K562 (cell line): Measurements from ENCODE around the gene ZNF335. TPM values are rescaled to one million over a fixed set of nuclear protein-coding genes. Genes with fewer than 3 reads are reported as not detected.

Source experiments
- ATAC-seq: fragments of 200-7000 bp; cut with Tn5 transposase; 3 replicates; pipeline ENCODE4 v1.9.1; 2020; ENCODE audit warnings: moderate library complexity
- BruUV-seq: library from RNA; stranded (reverse); fragments of 400-500 nt; replicated peaks from 2 replicates; lab custom pipeline; 2021; lab: Mats Ljungman, UMichigan
- CTCF ChIA-PET: fragments of 300-600 bp; formaldehyde crosslinking; extraction: SDS; loops from one replicate; lab custom pipeline; 2021; ENCODE audit warnings: low intra/inter-chr PET ratio; lab: Yijun Ruan, JAX
- POLR2A ChIA-PET: fragments of 300-600, 350-650 bp; sonication (Branson Sonifier 250); formaldehyde crosslinking; extraction: SDS; loops from one replicate; lab custom pipeline; 2021; ENCODE audit warnings: antibody characterized with exemption, inconsistent platforms; lab: Yijun Ruan, JAX
- DNase-seq, 4 experiments: peaks; one replicate each; pipeline versions ENCODE4 v3.0.0 to v3.0.0-alpha.2; 2011 to 2018; ENCODE audit warnings: low spot score in 3 of 4, mixed read lengths in 3 of 4; ENCODE audit errors: extremely low read depth in 1 of 4
- FAIRE-seq: peaks from 2 replicates; lab custom pipeline; 2011; peaks lifted over from hg19 to GRCh38; lab: Jason Lieb, UNC
- H2AFZ ChIP-seq: 2 replicates; pipeline ENCODE4 v1.6.0; 2011; ENCODE audit warnings: low read depth, low read length, control low read depth, inconsistent platforms
- H3K27ac ChIP-seq: fragments of 200-600 bp; 3 replicates; pipeline ENCODE4 v1.8.0; 2011; ENCODE audit warnings: low read depth, mild to moderate bottlenecking, control low read depth, inconsistent platforms, low read length, moderate library complexity, mixed read lengths; ENCODE audit errors: extremely low read depth
- H3K27me3 ChIP-seq, 2 experiments: fragments of 300-600 bp in 1 of 2; 2 replicates in 1 of 2; 3 replicates in 1 of 2; pipeline versions ENCODE4 v1.6.0 to v1.8.0; 2011; ENCODE audit warnings: inconsistent platforms in 2 of 2, low read length in 2 of 2, mild to moderate bottlenecking in 1 of 2, mixed read lengths in 1 of 2, moderate library complexity in 1 of 2; ENCODE audit not compliant: control insufficient read depth in 2 of 2, insufficient read depth in 2 of 2
- H3K36me3 ChIP-seq: fragments of 300-600 bp; 3 replicates; pipeline ENCODE4 v1.8.0; 2011; ENCODE audit warnings: mild to moderate bottlenecking, low read length, inconsistent platforms; ENCODE audit not compliant: control insufficient read depth, insufficient read depth
- H3K4me1 ChIP-seq, 2 experiments: fragments of 200-600 bp in 1 of 2; replicated peaks in 1 of 2; 2 replicates in 1 of 2; 3 replicates in 1 of 2; pipeline versions ENCODE4 v1.5.1 to v1.8.0; 2011; ENCODE audit warnings: inconsistent platforms in 2 of 2, low read length in 2 of 2, mild to moderate bottlenecking in 1 of 2, mixed read lengths in 1 of 2, moderate library complexity in 1 of 2; ENCODE audit not compliant: control insufficient read depth in 2 of 2, insufficient read depth in 2 of 2
- H3K4me2 ChIP-seq: 2 replicates; pipeline ENCODE4 v1.6.1; 2011; ENCODE audit warnings: low read length, control low read depth, inconsistent platforms, mixed read lengths; ENCODE audit not compliant: insufficient read depth
- H3K4me3 ChIP-seq: fragments of 200-600 bp; sonication (generic), shearing (Covaris generic); 2 replicates; pipeline ENCODE4 v1.5.1; 2016; ENCODE audit warnings: control low read depth, inconsistent platforms
- H3K79me2 ChIP-seq: fragments of 200-600 bp; 3 replicates; pipeline ENCODE4 v1.8.0; 2011; ENCODE audit warnings: low read length, inconsistent platforms; ENCODE audit not compliant: control insufficient read depth, insufficient read depth
- H3K9ac ChIP-seq, 2 experiments: 2 replicates each; pipeline versions ENCODE4 v1.6.0 to v1.6.1; 2011; ENCODE audit warnings: low read depth in 2 of 2, low read length in 2 of 2, control low read depth in 1 of 2, inconsistent platforms in 1 of 2, mild to moderate bottlenecking in 1 of 2, mixed read lengths in 1 of 2; ENCODE audit not compliant: insufficient read depth in 1 of 2
- H3K9me1 ChIP-seq: one replicate; pipeline ENCODE4 v1.6.0; 2011; ENCODE audit warnings: inconsistent platforms, mild to moderate bottlenecking, low read length, moderate library complexity; ENCODE audit not compliant: control insufficient read depth, insufficient read depth
- H3K9me3 ChIP-seq: replicated peaks from 2 replicates; pipeline ENCODE4 v1.5.1; 2011; ENCODE audit warnings: low read depth, low read length, inconsistent platforms; ENCODE audit not compliant: control insufficient read depth, insufficient read depth
- H4K20me1 ChIP-seq: replicated peaks from 2 replicates; pipeline ENCODE4 v1.6.1; 2011; ENCODE audit warnings: low read length, inconsistent platforms, mixed read lengths; ENCODE audit not compliant: control insufficient read depth, insufficient read depth
- CBX5 ChIP-seq: IDR thresholded peaks from 2 replicates; pipeline ENCODE4 v1.6.1; 2014; ENCODE audit warnings: low read depth, borderline replicate concordance
- GABPB1 ChIP-seq: sonication (generic); formaldehyde crosslinking; IDR thresholded peaks from 2 replicates; pipeline ENCODE4 v1.8.0; 2022; ENCODE audit warnings: mild to moderate bottlenecking, missing genetic modification reagents
- HNRNPLL ChIP-seq: fragments of 200-400 bp; formaldehyde crosslinking; IDR thresholded peaks from 2 replicates; pipeline ENCODE4 v1.6.1; 2017; ENCODE audit warnings: low read length, low read depth, mild to moderate bottlenecking; ENCODE audit not compliant: poor library complexity, severe bottlenecking
- NR2C1 ChIP-seq, 2 experiments: fragments of 450-650 bp; IDR thresholded peaks; 2 replicates each; pipeline ENCODE4 v1.6.1; 2017; ENCODE audit warnings: mild to moderate bottlenecking in 2 of 2, antibody characterized with exemption in 1 of 2, inconsistent platforms in 1 of 2, missing compliant biosample characterization in 1 of 2, missing genetic modification characterization in 1 of 2
- NR2C2 ChIP-seq, 2 experiments: fragments of 200-800 bp in 1 of 2; sonication (Bioruptor generic) in 1 of 2; sonication (generic) in 1 of 2; formaldehyde crosslinking in 1 of 2; IDR thresholded peaks; 2 replicates each; pipeline versions ENCODE4 v1.6.1 to v1.8.0; 2016 to 2022; ENCODE audit warnings: mild to moderate bottlenecking in 1 of 2, missing compliant biosample characterization in 1 of 2, missing genetic modification characterization in 1 of 2, missing genetic modification reagents in 1 of 2
- SPI1 ChIP-seq: IDR thresholded peaks from 2 replicates; pipeline ENCODE4 v1.6.1; 2011; ENCODE audit warnings: low read depth, low read length, control low read depth, borderline replicate concordance
- ZMIZ1 ChIP-seq, 2 experiments: fragments of 150-350 bp in 1 of 2; IDR thresholded peaks; 2 replicates each; pipeline ENCODE4 v1.6.1; 2012 to 2016; ENCODE audit warnings: low read depth in 2 of 2, low read length in 2 of 2, mild to moderate bottlenecking in 1 of 2, moderate library complexity in 1 of 2
- ZNF121 ChIP-seq: sonication (generic); formaldehyde crosslinking; conservative IDR thresholded peaks from 2 replicates; pipeline ENCODE4 v1.8.0; 2022; ENCODE audit warnings: missing genetic modification reagents
- WGBS: fragments of 100-300 bp; shearing (Covaris generic); methylation state at CpG from one replicate; pipeline ENCODE4 v1.1.6; 2016; ENCODE audit warnings: low coverage, mixed read lengths; ENCODE audit not compliant: insufficient coverage; ENCODE audit errors: missing lambda C conversion rate; 5-methylcytosine and 5-hydroxymethylcytosine counted together
- in situ Hi-C: fragments of 300-500 bp; cut with MboI; formaldehyde crosslinking; loops from 4 replicates; pipeline ENCODE4 v1.15.0; 2018; ENCODE audit warnings: inconsistent platforms, mixed read lengths
- intact Hi-C: fragments of 100-400 bp; cut with micrococcal nuclease; formaldehyde crosslinking; loops from 2 replicates; pipeline ENCODE4 v1.14.2; 2022
- polyA plus RNA-seq, 8 experiments: library from polyadenylated mRNA; depleted of rRNA in 4 of 8; stranded (reverse) in 5 of 8; unstranded in 3 of 8; fragments of >200 nt; fragmentation: Nextera tagmentation in 2 of 8; fragmentation: Illumina TruSeq in 1 of 8; extraction: Ambion mirVana in 2 of 8; extraction: Trizol in 1 of 8; gene quantifications; 2 replicates each; pipeline versions ENCODE4 v1.2.1 to v1.2.3, GENCODE V29; 2011 to 2014; ENCODE audit warnings: inconsistent platforms in 1 of 8, missing spikeins in 1 of 8
- total RNA-seq, 7 experiments: library from RNA; depleted of rRNA in 6 of 7; stranded (reverse); fragments of >200 nt in 6 of 7; fragmentation: Illumina TruSeq in 2 of 7; extraction: Trizol in 2 of 7; gene quantifications; 2 replicates each; pipeline versions ENCODE4 v1.2.1 to v1.2.3, GENCODE V29; 2011 to 2021; ENCODE audit warnings: low replicate concordance in 1 of 7

ZNF335 gene
- total and polyA plus RNA-seq, 9 of the 15 experiments (the other 6 are each of a cell fraction or from before 2014, with no cell fraction given) = 0.39 to 16.0 (median 7.6) TPM

- no TSS peak for BruUV-seq
- intact Hi-C loops = no loop called here
- Histone ChIP-seq H3K4me2 (no peak overlapping the region), H3K9ac (no peak overlapping the region), H3K27me3 (no peaks in the 10 kb centered on the region), H2AFZ (no peak overlapping the region), H3K36me3 (no peaks in the 10 kb centered on the region), H3K4me3 (no peak overlapping the region), H3K79me2 (no peaks in the 10 kb centered on the region), H4K20me1 (no peaks in the 10 kb centered on the region), H3K9me3 (no peaks in the 10 kb centered on the region), H3K4me1 (peaks cover 14 to 37% of the 10 kb centered on the region in 2 experiments), H3K9me1 (no peaks in the 10 kb centered on the region), H3K27ac (no peak overlapping the region)
- 20% methylated on average over 4 of the region's 4 CpGs for WGBS
- TF ChIP-seq HNRNPLL = no peak
- peak; percentile 62; the same call in 1 of the 2 replicates for TF ChIP-seq SPI1
- ChIA-PET CTCF (interaction anchor here (0.6 kb wide), 1 partner anchor 157 kb away, joined by 3 read pairs; no protein-coding TSS in a partner anchor), POLR2A (interaction anchor here (0.5 to 0.6 kb wide), 3 partner anchors 54 to 239 kb away, joined by 3 to 4 read pairs (median 3); no protein-coding TSS in a partner anchor)
- FAIRE-seq (no peak), DNase-seq (no peak), ATAC-seq (no peak)
- in situ Hi-C loops = no loop called here
These were observed 46.1 kb upstream of the ZNF335 start for GRCh38 chr20:46018112-46018511.

GRCh38 chr20:46017272-46017671 is 45.3 kb upstream of the ZNF335 start:
- ChIA-PET CTCF (no interaction called here), POLR2A (no interaction called here)
- Histone ChIP-seq H3K4me3 (no peak overlapping the region), H3K9me3 (no peaks in the 10 kb centered on the region), H3K4me2 (no peak overlapping the region), H3K36me3 (no peaks in the 10 kb centered on the region), H3K27me3 (no peaks in the 10 kb centered on the region; a peak in 1 of 5 replicates), H3K27ac (no peak overlapping the region), H3K79me2 (no peaks in the 10 kb centered on the region), H4K20me1 (no peaks in the 10 kb centered on the region), H3K9me1 (no peaks in the 10 kb centered on the region), H2AFZ (no peak overlapping the region), H3K4me1 (peaks cover 9 to 34% of the 10 kb centered on the region in 2 experiments), H3K9ac (no peak overlapping the region)
- DNase-seq = no peak
- FAIRE-seq = no peak
- in situ Hi-C loops = no loop called here
- no TSS peak for BruUV-seq
- TF ChIP-seq CBX5 = no peak
- TF ChIP-seq GABPB1 (CRISPR knock-in tag) = peak; percentile 44; the same call in 1 of the 2 replicates
- peak; percentile 55; the same call in 1 of the 2 replicates for TF ChIP-seq NR2C2 (CRISPR knock-in tag; IDR thresholded peaks at IDR 0.05)
- no peak for TF ChIP-seq NR2C2 (tag; IDR thresholded peaks at IDR 0.05)
- no peak for TF ChIP-seq ZNF121 (CRISPR knock-in tag)
- peak; percentile 88 for TF ChIP-seq NR2C1 (IDR thresholded peaks at IDR 0.05)
- TF ChIP-seq NR2C1 (tag; IDR thresholded peaks at IDR 0.05) = peak; percentile 81
- TF ChIP-seq ZMIZ1 (IDR thresholded peaks at IDR 0.05; ENCODE audit: low read depth in 2 of 2, low read length in 2 of 2) = no peak
- 43% methylated on average over 4 of the region's 4 CpGs for WGBS
- no peak for ATAC-seq
- intact Hi-C loops = no loop called here
